Esophagus squamous epithelium (tissue), 5 donors: ENCODE results near the gene HNF4A. TPM values are rescaled to one million over a fixed set of nuclear protein-coding genes. Genes with fewer than 3 reads are reported as not detected.

Experiments used
- DNase-seq: peaks from one replicate; lab custom pipeline; 2025; lab: John Stamatoyannopoulos, UW
- H3K27ac ChIP-seq, 4 donors: fragments of 200-600 bp; sonication (generic); one replicate each; pipeline ENCODE4 v1.5.1; 2016 to 2019; ENCODE audit warnings: mild to moderate bottlenecking in 1 of 4
- H3K27me3 ChIP-seq, 4 donors: fragments of 200-600 bp; sonication (generic); 1 replicate in 3 of 4; 2 replicates in 1 of 4; pipeline versions ENCODE4 v1.5.1 to v1.6.0; 2017 to 2021; ENCODE audit warnings: antibody characterized with exemption in 1 of 4
- H3K36me3 ChIP-seq, 3 donors: fragments of 200-600 bp; sonication (generic); one replicate each; pipeline ENCODE4 v1.5.1; 2016 to 2019
- H3K4me1 ChIP-seq, 3 donors: fragments of 200-600 bp; sonication (generic); one replicate each; pipeline ENCODE4 v1.5.1; 2017 to 2019
- H3K4me3 ChIP-seq, 4 donors: fragments of 200-600 bp; sonication (generic); 1 replicate in 3 of 4; 2 replicates in 1 of 4; pipeline ENCODE4 v1.5.1; 2016 to 2019; ENCODE audit warnings: mild to moderate bottlenecking in 2 of 4, moderate library complexity in 1 of 4
- H3K9me3 ChIP-seq, 3 donors: fragments of 200-600 bp; sonication (generic); one replicate each; pipeline ENCODE4 v1.5.1; 2016 to 2019
- POLR2A ChIP-seq, 4 donors: fragments of 450-650 bp; IDR thresholded peaks; one replicate each; pipeline ENCODE4 v1.6.1; 2017; ENCODE audit warnings: antibody characterized with exemption in 4 of 4, mild to moderate bottlenecking in 4 of 4, moderate library complexity in 3 of 4
- WGBS, 2 donors: methylation state at CpG; one replicate each; pipeline ENCODE4 v1.1.5; 2018; 5-methylcytosine and 5-hydroxymethylcytosine counted together
- intact Hi-C: fragments of 100-400 bp; cut with DNase I; formaldehyde crosslinking; loops from one replicate; pipeline ENCODE4 v1.15.0; 2022
- total RNA-seq, 4 donors: library from RNA; depleted of rRNA; stranded (reverse); fragments of >200 nt; gene quantifications; one replicate each; pipeline ENCODE4 v1.1.0, GENCODE V29; 2016
- TF ChIP-seq, protein P1 (sequence below), 6 experiments: fragments of 450-650 bp in 4 of 6; fragments of 200-600 bp in 2 of 6; sonication (generic) in 2 of 6; IDR thresholded peaks; one replicate each; pipeline ENCODE4 v1.5.1; 2016 to 2019; ENCODE audit warnings: antibody characterized with exemption in 6 of 6, mild to moderate bottlenecking in 4 of 6, moderate library complexity in 4 of 6
- donor health status: DM: yes; HTN: yes; CAD: no.

The HNF4A gene
- total RNA-seq, 4 donors from 2014 or later, result not detected

DNA sequence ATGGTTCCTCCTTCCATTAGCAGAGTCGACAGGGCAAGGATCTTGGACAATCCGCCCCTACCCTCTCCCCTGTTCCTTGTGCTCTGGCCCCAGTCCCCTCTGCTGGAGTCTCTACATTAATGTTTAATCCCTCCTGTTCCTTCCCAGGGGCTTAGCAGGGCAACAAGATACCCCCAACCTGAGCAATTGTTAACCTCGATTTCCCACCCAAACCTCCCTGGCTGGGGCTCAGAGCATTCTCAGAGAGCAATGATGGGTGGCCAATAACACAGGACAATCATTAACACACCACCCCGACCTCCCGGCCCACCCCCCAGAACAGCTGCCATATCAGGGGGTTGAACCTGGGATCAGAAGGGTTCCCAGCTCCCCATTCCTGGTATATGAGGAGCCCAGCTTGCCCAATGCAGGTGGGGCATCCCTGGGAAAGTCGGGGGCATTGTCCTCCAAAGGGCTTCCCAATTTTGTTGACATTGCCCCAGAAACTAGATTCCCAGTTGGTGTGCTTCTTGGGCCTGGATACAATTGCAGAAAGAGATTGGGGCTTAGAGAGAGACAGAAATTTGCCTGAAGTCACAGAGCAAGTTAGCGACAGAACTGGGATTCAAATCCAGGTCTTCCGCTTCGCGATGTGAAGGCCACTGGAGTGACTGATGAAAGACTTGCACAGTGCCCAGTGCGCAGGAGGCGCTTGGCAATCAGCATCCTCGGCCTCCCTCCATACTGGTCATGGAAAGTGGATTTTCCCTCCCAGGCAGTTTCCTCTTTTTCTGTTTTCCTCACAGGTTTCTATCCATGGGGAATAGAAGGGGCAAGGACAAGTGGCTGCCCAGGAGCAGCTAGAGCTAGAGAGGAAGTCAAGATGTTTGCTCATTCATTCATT is 60.6 kb downstream of the HNF4A start:
- Histone ChIP-seq H3K4me3 (no peak overlapping the region), H3K27me3 (peaks cover 0 to 56% (median 0%) of the 10 kb centered on the region in 4 donors), H3K36me3 (no peaks in the 10 kb centered on the region), H3K27ac (no peak overlapping the region), H3K4me1 (no peaks in the 10 kb centered on the region), H3K9me3 (no peaks in the 10 kb centered on the region)
- intact Hi-C loops, result no loop called here
- DNase-seq, result no peak
- no peak for TF ChIP-seq POLR2A (IDR thresholded peaks at IDR 0.05)
- TF ChIP-seq, protein P1, sequence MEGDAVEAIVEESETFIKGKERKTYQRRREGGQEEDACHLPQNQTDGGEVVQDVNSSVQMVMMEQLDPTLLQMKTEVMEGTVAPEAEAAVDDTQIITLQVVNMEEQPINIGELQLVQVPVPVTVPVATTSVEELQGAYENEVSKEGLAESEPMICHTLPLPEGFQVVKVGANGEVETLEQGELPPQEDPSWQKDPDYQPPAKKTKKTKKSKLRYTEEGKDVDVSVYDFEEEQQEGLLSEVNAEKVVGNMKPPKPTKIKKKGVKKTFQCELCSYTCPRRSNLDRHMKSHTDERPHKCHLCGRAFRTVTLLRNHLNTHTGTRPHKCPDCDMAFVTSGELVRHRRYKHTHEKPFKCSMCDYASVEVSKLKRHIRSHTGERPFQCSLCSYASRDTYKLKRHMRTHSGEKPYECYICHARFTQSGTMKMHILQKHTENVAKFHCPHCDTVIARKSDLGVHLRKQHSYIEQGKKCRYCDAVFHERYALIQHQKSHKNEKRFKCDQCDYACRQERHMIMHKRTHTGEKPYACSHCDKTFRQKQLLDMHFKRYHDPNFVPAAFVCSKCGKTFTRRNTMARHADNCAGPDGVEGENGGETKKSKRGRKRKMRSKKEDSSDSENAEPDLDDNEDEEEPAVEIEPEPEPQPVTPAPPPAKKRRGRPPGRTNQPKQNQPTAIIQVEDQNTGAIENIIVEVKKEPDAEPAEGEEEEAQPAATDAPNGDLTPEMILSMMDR (IDR thresholded peaks at IDR 0.05), result no peak
- whole genome bisulfite sequencing, 2 donors, result 76 to 84% methylated on average over 10 to 11 of the region's 13 CpGs

DNA sequence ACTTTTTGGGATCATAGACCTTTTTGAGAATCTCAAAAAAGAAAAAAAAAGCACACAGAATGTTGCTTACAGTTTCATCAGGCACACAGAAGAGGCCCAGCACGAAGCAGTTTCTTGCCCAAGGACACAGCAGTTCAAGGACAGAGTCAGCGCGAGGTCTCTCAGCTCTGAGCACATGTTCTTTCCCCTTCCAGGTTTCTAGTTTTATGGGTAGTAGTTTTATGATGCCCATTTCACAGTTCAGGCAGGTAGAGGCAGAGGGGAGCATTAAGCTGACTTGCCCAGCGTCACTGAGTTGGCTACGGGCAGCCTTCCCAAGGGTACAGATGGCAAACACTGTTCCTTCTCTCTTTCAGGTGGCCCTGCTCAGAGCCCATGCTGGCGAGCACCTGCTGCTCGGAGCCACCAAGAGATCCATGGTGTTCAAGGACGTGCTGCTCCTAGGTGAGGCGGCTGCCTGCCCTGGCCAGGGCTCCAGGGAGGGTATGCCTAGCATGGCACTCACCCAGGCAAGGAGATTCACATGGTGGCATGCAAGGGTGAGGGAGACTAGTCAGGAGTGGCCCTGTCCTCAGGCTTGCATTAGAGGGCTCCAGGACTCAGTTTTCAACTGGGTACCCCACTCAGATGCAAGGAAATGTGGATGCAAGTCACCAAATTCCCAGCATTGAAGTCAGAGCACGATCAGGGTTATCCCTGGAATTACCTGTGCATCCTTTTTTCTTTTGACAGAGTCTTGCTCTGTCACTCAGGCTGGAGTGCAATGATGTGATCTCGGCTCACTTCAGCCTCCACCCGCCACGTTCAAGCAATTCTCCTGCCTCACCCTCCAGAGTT is 62.8 kb downstream of the HNF4A start:
- intact Hi-C loops, result no loop called here
- H3K4me1 ChIP-seq, result no peaks in the 10 kb centered on the region
- no peak for TF ChIP-seq POLR2A (IDR thresholded peaks at IDR 0.05)
- TF ChIP-seq, protein P1 (IDR thresholded peaks at IDR 0.05), result no peak
- 69 to 83% methylated on average over 7 to 11 of the region's 13 CpGs for WGBS, 2 donors
- peaks cover 0 to 46% (median 0%) of the 10 kb centered on the region in 4 donors for H3K27me3 ChIP-seq
- no peak overlapping the region for H3K27ac ChIP-seq
- no peak for DNase-seq
- H3K4me3 ChIP-seq, result no peak overlapping the region
- no peaks in the 10 kb centered on the region for H3K36me3 ChIP-seq
- no peaks in the 10 kb centered on the region for H3K9me3 ChIP-seq

DNA sequence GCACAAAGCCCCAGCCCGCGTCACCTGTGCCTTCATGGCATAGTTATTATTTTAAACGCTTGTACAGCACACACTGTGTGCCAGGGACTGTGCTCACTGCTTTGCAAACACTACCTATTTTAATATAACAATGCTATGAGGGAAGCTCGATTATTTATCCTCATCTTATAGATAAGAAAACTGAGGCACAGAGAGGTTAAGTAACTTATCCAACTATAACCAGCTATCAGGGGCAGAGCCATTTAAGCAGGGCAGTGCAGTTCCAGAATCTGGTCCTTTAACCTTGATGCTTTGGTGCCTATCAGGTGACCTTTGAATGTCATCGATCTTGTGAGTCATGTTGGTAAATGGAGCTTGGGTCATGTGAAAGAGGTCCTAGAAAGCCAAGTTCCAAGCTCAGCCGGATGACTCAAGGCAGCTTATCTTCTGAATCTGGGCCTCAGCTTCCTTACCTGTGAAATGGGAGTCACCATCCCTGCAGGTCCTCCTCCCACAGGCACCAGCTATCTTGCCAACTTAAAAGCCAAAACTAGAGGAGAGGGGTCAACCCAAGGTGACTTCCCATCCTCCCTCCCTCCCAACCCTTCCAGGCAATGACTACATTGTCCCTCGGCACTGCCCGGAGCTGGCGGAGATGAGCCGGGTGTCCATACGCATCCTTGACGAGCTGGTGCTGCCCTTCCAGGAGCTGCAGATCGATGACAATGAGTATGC is 63.8 kb downstream of the HNF4A start:
- intact Hi-C loops, result no loop called here
- 79 to 81% methylated on average over 6 to 10 of the region's 13 CpGs for WGBS, 2 donors
- Histone ChIP-seq H3K4me1 (no peaks in the 10 kb centered on the region), H3K36me3 (no peaks in the 10 kb centered on the region), H3K4me3 (no peak overlapping the region), H3K27ac (no peak overlapping the region), H3K27me3 (peaks cover 0 to 46% (median 0%) of the 10 kb centered on the region in 4 donors), H3K9me3 (no peaks in the 10 kb centered on the region)
- DNase-seq, result no peak
- TF ChIP-seq POLR2A (IDR thresholded peaks at IDR 0.05), result no peak
- TF ChIP-seq, protein P1 (IDR thresholded peaks at IDR 0.05), result no peak

GRCh38 chr20:44420497-44420896 is 65.0 kb downstream of the HNF4A start:
- no peaks in the 10 kb centered on the region for H3K9me3 ChIP-seq
- H3K4me3 ChIP-seq, result no peak overlapping the region
- TF ChIP-seq POLR2A (IDR thresholded peaks at IDR 0.05), result no peak
- TF ChIP-seq, protein P1 (IDR thresholded peaks at IDR 0.05), result no peak
- peaks cover 0 to 45% (median 0%) of the 10 kb centered on the region in 4 donors for H3K27me3 ChIP-seq
- 74 to 83% methylated on average over 3 to 4 of the region's 4 CpGs for WGBS, 2 donors
- no peak for DNase-seq
- H3K4me1 ChIP-seq, result no peaks in the 10 kb centered on the region
- intact Hi-C loops, result no loop called here
- no peak overlapping the region for H3K27ac ChIP-seq
- no peaks in the 10 kb centered on the region for H3K36me3 ChIP-seq
